ENCODE results near the gene HSPA14. TPM values are rescaled to one million over a fixed set of nuclear protein-coding genes. Genes with fewer than 3 reads are reported as not detected.

HSPA14 gene
- polyA plus RNA-seq, 1 donor from 2014 or later: 48.1 TPM

DNA sequence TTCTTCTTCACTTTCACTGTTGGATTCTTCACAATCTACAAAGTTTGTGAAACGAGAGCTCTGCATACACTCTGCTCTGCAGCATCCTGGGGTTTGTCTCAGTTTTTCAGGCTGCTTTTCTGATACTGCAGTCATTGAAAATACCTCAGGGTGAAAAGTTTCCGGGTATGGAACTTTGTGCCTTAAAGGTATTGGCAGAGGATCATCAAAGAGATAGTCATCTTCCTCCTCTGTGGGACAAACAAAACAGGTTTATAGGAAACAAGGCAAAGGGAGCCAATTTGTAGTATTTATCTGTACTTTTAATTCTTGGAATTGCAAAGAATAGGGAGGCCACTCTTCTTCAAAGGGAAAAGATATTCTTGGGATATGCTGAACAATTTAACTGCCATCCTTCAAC lies 71.0 kb downstream of the HSPA14 start:
- H3K4me3 ChIP-seq (ENCODE audit: low read length): no peak overlapping the region
- no peaks in the 10 kb centered on the region for H3K9me2 ChIP-seq (ENCODE audit: insufficient read depth, low read length)
- no peak overlapping the region for H3K9ac ChIP-seq (ENCODE audit: low read length)
- H3K4me2 ChIP-seq (ENCODE audit: low read length): no peak overlapping the region
- no peak overlapping the region for H3K27ac ChIP-seq (ENCODE audit: low read length)
- no peaks in the 10 kb centered on the region for H3K9me3 ChIP-seq (ENCODE audit: low read length)
- H3F3A ChIP-seq (ENCODE audit: insufficient read depth, low read length, poor library complexity, severe bottlenecking): no peaks in the 10 kb centered on the region
- H2AFZ ChIP-seq (ENCODE audit: low read depth, low read length): no peak overlapping the region
- no peaks in the 10 kb centered on the region for H3K27me3 ChIP-seq (ENCODE audit: insufficient read depth, low read depth, low read length)
- no peak for TF ChIP-seq SMC3 (conservative IDR thresholded peaks at IDR 0.05; ENCODE audit: poor library complexity)
- TF ChIP-seq RAD21 (conservative IDR thresholded peaks at IDR 0.05): no peak
- H3K79me2 ChIP-seq (replicated peaks; ENCODE audit: insufficient read depth, low read length): no peaks in the 10 kb centered on the region
- peaks cover 23% of the 10 kb centered on the region for H3K36me3 ChIP-seq (ENCODE audit: insufficient read depth, low read length)
- H4K20me1 ChIP-seq (ENCODE audit: insufficient read depth): no peaks in the 10 kb centered on the region

DNA sequence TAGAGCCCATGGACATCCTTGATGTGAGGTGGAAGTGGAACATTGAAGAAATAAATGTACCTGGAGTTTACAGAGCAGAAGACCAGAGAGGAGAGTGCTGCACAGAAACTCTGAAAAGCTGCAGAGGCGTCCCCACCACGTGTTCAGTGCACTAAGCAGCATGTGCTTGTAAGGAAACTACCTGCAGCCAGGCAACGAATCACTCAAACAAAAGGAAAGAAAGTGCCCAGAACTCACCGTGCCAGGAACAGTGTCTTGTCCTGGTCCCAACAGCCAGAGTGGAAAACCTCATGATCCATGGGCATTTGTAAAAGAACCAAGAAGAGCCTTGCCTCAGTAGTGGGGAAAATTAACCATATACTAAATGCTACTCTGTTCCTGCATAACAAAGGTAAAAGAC lies 72.8 kb downstream of the HSPA14 start:
- no peak overlapping the region for H2AFZ ChIP-seq (ENCODE audit: low read depth, low read length)
- no peaks in the 10 kb centered on the region for H3K9me3 ChIP-seq (ENCODE audit: low read length)
- H3K79me2 ChIP-seq (replicated peaks; ENCODE audit: insufficient read depth, low read length): no peaks in the 10 kb centered on the region
- no peaks in the 10 kb centered on the region for H3K27me3 ChIP-seq (ENCODE audit: insufficient read depth, low read depth, low read length)
- TF ChIP-seq EP300 (conservative IDR thresholded peaks at IDR 0.05; ENCODE audit: poor library complexity, severe bottlenecking): no peak
- no peaks in the 10 kb centered on the region for H3K9me2 ChIP-seq (ENCODE audit: insufficient read depth, low read length)
- no peak overlapping the region for H3K27ac ChIP-seq (ENCODE audit: low read length)
- no peak overlapping the region for H3K9ac ChIP-seq (ENCODE audit: low read length)
- peaks cover 18% of the 10 kb centered on the region for H3K36me3 ChIP-seq (ENCODE audit: insufficient read depth, low read length)
- no peaks in the 10 kb centered on the region for H3F3A ChIP-seq (ENCODE audit: insufficient read depth, low read length, poor library complexity, severe bottlenecking)
- H4K20me1 ChIP-seq (ENCODE audit: insufficient read depth): no peaks in the 10 kb centered on the region
- no peak overlapping the region for H3K4me2 ChIP-seq (ENCODE audit: low read length)
- H3K4me3 ChIP-seq (ENCODE audit: low read length): no peak overlapping the region

DNA sequence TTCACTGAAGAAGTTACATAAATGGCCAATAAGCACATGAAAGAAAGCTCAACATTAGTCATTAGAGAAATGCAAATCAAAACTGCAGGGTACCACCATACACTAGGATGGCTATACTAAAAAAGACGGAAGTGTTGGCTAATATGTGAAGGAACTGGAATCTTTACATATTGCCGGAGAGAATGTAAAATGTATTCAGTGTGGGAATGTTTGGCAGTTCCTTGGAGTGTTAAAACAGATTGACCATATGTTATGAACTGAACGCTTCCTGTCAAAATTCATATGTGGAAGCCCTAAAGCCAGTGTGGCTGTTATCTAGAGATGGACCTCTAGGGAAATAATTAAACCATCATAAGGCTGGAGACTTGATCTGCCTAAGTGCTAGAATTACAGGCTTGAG lies 73.7 kb downstream of the HSPA14 start:
- H3K27me3 ChIP-seq (ENCODE audit: insufficient read depth, low read depth, low read length): no peaks in the 10 kb centered on the region
- no peak overlapping the region for H3K27ac ChIP-seq (ENCODE audit: low read length)
- H3K79me2 ChIP-seq (replicated peaks; ENCODE audit: insufficient read depth, low read length): no peaks in the 10 kb centered on the region
- no peak overlapping the region for H2AFZ ChIP-seq (ENCODE audit: low read depth, low read length)
- no peaks in the 10 kb centered on the region for H4K20me1 ChIP-seq (ENCODE audit: insufficient read depth)
- TF ChIP-seq, protein P1, sequence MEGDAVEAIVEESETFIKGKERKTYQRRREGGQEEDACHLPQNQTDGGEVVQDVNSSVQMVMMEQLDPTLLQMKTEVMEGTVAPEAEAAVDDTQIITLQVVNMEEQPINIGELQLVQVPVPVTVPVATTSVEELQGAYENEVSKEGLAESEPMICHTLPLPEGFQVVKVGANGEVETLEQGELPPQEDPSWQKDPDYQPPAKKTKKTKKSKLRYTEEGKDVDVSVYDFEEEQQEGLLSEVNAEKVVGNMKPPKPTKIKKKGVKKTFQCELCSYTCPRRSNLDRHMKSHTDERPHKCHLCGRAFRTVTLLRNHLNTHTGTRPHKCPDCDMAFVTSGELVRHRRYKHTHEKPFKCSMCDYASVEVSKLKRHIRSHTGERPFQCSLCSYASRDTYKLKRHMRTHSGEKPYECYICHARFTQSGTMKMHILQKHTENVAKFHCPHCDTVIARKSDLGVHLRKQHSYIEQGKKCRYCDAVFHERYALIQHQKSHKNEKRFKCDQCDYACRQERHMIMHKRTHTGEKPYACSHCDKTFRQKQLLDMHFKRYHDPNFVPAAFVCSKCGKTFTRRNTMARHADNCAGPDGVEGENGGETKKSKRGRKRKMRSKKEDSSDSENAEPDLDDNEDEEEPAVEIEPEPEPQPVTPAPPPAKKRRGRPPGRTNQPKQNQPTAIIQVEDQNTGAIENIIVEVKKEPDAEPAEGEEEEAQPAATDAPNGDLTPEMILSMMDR (IDR thresholded peaks at IDR 0.05; ENCODE audit: poor library complexity, severe bottlenecking): no peak
- TF ChIP-seq POLR2AphosphoS5 (IDR thresholded peaks at IDR 0.05): no peak
- TF ChIP-seq, protein P2, sequence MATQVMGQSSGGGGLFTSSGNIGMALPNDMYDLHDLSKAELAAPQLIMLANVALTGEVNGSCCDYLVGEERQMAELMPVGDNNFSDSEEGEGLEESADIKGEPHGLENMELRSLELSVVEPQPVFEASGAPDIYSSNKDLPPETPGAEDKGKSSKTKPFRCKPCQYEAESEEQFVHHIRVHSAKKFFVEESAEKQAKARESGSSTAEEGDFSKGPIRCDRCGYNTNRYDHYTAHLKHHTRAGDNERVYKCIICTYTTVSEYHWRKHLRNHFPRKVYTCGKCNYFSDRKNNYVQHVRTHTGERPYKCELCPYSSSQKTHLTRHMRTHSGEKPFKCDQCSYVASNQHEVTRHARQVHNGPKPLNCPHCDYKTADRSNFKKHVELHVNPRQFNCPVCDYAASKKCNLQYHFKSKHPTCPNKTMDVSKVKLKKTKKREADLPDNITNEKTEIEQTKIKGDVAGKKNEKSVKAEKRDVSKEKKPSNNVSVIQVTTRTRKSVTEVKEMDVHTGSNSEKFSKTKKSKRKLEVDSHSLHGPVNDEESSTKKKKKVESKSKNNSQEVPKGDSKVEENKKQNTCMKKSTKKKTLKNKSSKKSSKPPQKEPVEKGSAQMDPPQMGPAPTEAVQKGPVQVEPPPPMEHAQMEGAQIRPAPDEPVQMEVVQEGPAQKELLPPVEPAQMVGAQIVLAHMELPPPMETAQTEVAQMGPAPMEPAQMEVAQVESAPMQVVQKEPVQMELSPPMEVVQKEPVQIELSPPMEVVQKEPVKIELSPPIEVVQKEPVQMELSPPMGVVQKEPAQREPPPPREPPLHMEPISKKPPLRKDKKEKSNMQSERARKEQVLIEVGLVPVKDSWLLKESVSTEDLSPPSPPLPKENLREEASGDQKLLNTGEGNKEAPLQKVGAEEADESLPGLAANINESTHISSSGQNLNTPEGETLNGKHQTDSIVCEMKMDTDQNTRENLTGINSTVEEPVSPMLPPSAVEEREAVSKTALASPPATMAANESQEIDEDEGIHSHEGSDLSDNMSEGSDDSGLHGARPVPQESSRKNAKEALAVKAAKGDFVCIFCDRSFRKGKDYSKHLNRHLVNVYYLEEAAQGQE (IDR thresholded peaks at IDR 0.05; ENCODE audit: borderline replicate concordance): no peak
- TF ChIP-seq RAD21 (conservative IDR thresholded peaks at IDR 0.05): no peak
- TF ChIP-seq SMC3 (conservative IDR thresholded peaks at IDR 0.05; ENCODE audit: poor library complexity): no peak
- TF ChIP-seq TAF1 (IDR thresholded peaks at IDR 0.05; ENCODE audit: low read depth): no peak
- no peak for TF ChIP-seq MXI1 (conservative IDR thresholded peaks at IDR 0.05; ENCODE audit: poor library complexity, severe bottlenecking)
- TF ChIP-seq EP300 (conservative IDR thresholded peaks at IDR 0.05; ENCODE audit: poor library complexity, severe bottlenecking): no peak
- no peak for TF ChIP-seq EZH2 (IDR thresholded peaks at IDR 0.05; ENCODE audit: borderline replicate concordance, insufficient read depth, low read length, poor library complexity, severe bottlenecking)
- H3K9me3 ChIP-seq (ENCODE audit: low read length): no peaks in the 10 kb centered on the region
- no peak overlapping the region for H3K4me2 ChIP-seq (ENCODE audit: low read length)
- no peak overlapping the region for H3K4me3 ChIP-seq (ENCODE audit: low read length)
- no peaks in the 10 kb centered on the region for H3F3A ChIP-seq (ENCODE audit: insufficient read depth, low read length, poor library complexity, severe bottlenecking)
- no peak overlapping the region for H3K9ac ChIP-seq (ENCODE audit: low read length)
- peaks cover 13% of the 10 kb centered on the region for H3K36me3 ChIP-seq (ENCODE audit: insufficient read depth, low read length)
- H3K9me2 ChIP-seq (ENCODE audit: insufficient read depth, low read length): no peaks in the 10 kb centered on the region

Measured in neural cell (in vitro differentiated cells).